Endothelial cell of umbilical vein (primary cell): Measurements from ENCODE around the gene ZNF675.

ENCODE experiments used
- CTCF ChIP-seq, 2 donors: IDR thresholded peaks; 1 replicate in 1 of 2; 2 replicates in 1 of 2; pipeline ENCODE4 v1.5.1; 2011; ENCODE audit warnings: low read length in 2 of 2, mild to moderate bottlenecking in 2 of 2, moderate library complexity in 2 of 2, control low read depth in 1 of 2, inconsistent platforms in 1 of 2, low read depth in 1 of 2; ENCODE audit not compliant: insufficient read depth in 1 of 2; ENCODE audit errors: extremely low read depth in 1 of 2
- POLR2A ChIP-seq: IDR thresholded peaks from 2 replicates; pipeline ENCODE4 v1.6.1; 2012; ENCODE audit warnings: low read depth, mild to moderate bottlenecking, control low read depth, low read length

GRCh38 chr19:23665651-23666410 lies 21.2 kb downstream of the ZNF675 start:
- TF ChIP-seq CTCF (IDR thresholded peaks at IDR 0.05; ENCODE audit: extremely low read depth in 1 of 2, insufficient read depth in 1 of 2, low read depth in 1 of 2, low read length in 2 of 2) (no peak), POLR2A (no peak)
